MM.1S (cell line): ENCODE results near the gene EML3.
A peak's percentile ranks its signal among the peaks of the same experiment; 100 is the strongest.

ENCODE experiments used
- EZH2 ChIP-seq: fragments of 300-600 bp; sonication (generic); optimal IDR thresholded peaks from 2 replicates; pipeline ENCODE3; 2017; ENCODE audit warnings: low read depth, mild to moderate bottlenecking, antibody characterized with exemption, low read length, mixed read lengths
- TF ChIP-seq, protein P1 (sequence below): fragments of 300-600 bp; sonication (generic); IDR thresholded peaks from 2 replicates; pipeline ENCODE4 v1.5.1; 2016; ENCODE audit warnings: antibody characterized with exemption, low read length, mixed read lengths

DNA sequence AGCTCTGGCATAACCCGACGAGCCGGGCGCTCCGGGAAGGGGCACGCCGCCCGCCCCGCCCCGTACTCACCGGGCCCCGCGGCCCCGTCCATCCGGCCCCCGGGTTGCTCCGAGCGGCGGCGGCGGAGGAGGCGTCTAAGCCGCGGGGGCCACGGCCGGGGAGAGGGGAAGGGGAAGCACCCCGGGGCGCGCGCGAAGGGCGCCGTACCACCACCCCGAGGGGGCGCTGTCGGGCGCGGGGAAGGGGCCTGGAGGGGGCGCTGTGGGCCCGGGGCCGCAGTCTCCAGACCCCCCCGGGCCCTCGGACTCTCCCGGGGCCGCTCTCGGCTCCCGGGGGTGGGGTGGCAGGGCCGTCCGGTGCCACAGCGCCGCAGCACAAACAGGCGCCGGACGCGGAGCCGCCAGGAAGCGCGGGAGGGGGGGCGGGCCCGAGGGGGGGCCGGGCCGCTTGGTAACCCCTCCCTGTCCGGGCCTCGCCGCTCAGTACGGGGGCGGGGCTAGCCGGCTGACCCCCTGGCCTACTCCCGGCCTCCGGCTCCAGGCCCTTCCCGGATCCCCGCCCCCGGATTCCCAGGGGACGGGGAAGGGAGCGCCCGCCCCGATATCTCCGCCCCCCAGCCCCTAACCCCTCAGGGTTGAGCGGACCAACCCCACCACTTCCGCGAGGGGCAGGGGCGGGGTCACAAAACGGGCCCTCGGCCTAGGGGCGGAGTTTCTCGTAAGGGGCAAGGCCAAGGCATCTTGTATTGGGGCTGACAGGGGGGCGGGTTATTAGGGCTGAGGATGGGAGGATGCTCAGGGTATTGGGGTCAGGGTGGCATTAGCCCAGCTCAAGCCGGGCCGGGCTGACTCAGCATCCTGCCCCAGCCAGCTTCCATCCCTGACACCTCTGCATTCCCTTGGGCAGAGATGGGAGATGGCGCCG is at the start of gene EML3, which contains the start of gene ROM1:
- TF ChIP-seq, protein P1, sequence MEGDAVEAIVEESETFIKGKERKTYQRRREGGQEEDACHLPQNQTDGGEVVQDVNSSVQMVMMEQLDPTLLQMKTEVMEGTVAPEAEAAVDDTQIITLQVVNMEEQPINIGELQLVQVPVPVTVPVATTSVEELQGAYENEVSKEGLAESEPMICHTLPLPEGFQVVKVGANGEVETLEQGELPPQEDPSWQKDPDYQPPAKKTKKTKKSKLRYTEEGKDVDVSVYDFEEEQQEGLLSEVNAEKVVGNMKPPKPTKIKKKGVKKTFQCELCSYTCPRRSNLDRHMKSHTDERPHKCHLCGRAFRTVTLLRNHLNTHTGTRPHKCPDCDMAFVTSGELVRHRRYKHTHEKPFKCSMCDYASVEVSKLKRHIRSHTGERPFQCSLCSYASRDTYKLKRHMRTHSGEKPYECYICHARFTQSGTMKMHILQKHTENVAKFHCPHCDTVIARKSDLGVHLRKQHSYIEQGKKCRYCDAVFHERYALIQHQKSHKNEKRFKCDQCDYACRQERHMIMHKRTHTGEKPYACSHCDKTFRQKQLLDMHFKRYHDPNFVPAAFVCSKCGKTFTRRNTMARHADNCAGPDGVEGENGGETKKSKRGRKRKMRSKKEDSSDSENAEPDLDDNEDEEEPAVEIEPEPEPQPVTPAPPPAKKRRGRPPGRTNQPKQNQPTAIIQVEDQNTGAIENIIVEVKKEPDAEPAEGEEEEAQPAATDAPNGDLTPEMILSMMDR, result peak; percentile 89
- no peak for TF ChIP-seq EZH2
